ENCODE measurements around the gene IGF1R. TPM values are rescaled to one million over a fixed set of nuclear protein-coding genes. Genes with fewer than 3 reads are reported as not detected.
A peak's percentile ranks its signal among the peaks of the same experiment; 100 is the strongest.

IGF1R gene
- total and polyA plus RNA-seq, 2 of the 13 experiments (the other 11 are each of a cell fraction or from before 2014, with no cell fraction given) = 15.9 to 18.4 TPM

GRCh38 chr15:98734466-98735199, 86.3 kb downstream of the IGF1R start (continued):
- TF ChIP-seq ZHX1 (CRISPR knock-in tag; IDR thresholded peaks at IDR 0.05; ENCODE audit: low read depth) (no peak), CHD4 (IDR thresholded peaks at IDR 0.05; ENCODE audit: borderline replicate concordance, low read length) (no peak), HMG20A (CRISPR knock-in tag; IDR thresholded peaks at IDR 0.05; ENCODE audit: borderline replicate concordance) (peak; percentile 24; the same call in 1 of the 2 replicates), ZNF460 (CRISPR knock-in tag; IDR thresholded peaks at IDR 0.05; ENCODE audit: borderline replicate concordance) (no peak), CEBPG (CRISPR knock-in tag; IDR thresholded peaks at IDR 0.05) (peak; percentile 91), NR2F1 (CRISPR knock-in tag; IDR thresholded peaks at IDR 0.05) (no peak), ZNF576 (CRISPR knock-in tag; IDR thresholded peaks at IDR 0.05) (no peak), CENPT (CRISPR knock-in tag; IDR thresholded peaks at IDR 0.05; ENCODE audit: low read depth) (no peak), GATAD2A (CRISPR knock-in tag; IDR thresholded peaks at IDR 0.05) (peak; percentile 50), SYNCRIP (IDR thresholded peaks at IDR 0.05; ENCODE audit: insufficient read depth, low read depth, low read length) (no peak), SAP130 (CRISPR knock-in tag; IDR thresholded peaks at IDR 0.05; ENCODE audit: low read depth) (peak; percentile 64), ATF7 (IDR thresholded peaks at IDR 0.05) (no peak), ATF7 (CRISPR knock-in tag; IDR thresholded peaks at IDR 0.05) (no peak), JARID2 (CRISPR knock-in tag; IDR thresholded peaks at IDR 0.05; ENCODE audit: insufficient replicate concordance) (no peak), CCDC6 (CRISPR knock-in tag; IDR thresholded peaks at IDR 0.05) (no peak), ZNF362 (CRISPR knock-in tag; IDR thresholded peaks at IDR 0.05; ENCODE audit: borderline replicate concordance) (no peak), CREB1 (IDR thresholded peaks at IDR 0.05) (no peak), CREB1 (CRISPR knock-in tag; IDR thresholded peaks at IDR 0.05) (0 out of 2 replicates have a peak, but pooled peaks have one; percentile 50), ATF3 (CRISPR knock-in tag; IDR thresholded peaks at IDR 0.05) (no peak)
- TF ChIP-seq, protein P1, sequence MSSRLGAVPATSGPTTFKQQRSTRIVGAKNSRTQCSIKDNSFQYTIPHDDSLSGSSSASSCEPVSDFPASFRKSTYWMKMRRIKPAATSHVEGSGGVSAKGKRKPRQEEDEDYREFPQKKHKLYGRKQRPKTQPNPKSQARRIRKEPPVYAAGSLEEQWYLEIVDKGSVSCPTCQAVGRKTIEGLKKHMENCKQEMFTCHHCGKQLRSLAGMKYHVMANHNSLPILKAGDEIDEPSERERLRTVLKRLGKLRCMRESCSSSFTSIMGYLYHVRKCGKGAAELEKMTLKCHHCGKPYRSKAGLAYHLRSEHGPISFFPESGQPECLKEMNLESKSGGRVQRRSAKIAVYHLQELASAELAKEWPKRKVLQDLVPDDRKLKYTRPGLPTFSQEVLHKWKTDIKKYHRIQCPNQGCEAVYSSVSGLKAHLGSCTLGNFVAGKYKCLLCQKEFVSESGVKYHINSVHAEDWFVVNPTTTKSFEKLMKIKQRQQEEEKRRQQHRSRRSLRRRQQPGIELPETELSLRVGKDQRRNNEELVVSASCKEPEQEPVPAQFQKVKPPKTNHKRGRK (CRISPR knock-in tag; IDR thresholded peaks at IDR 0.05) = no peak
- TF ChIP-seq, protein P2, sequence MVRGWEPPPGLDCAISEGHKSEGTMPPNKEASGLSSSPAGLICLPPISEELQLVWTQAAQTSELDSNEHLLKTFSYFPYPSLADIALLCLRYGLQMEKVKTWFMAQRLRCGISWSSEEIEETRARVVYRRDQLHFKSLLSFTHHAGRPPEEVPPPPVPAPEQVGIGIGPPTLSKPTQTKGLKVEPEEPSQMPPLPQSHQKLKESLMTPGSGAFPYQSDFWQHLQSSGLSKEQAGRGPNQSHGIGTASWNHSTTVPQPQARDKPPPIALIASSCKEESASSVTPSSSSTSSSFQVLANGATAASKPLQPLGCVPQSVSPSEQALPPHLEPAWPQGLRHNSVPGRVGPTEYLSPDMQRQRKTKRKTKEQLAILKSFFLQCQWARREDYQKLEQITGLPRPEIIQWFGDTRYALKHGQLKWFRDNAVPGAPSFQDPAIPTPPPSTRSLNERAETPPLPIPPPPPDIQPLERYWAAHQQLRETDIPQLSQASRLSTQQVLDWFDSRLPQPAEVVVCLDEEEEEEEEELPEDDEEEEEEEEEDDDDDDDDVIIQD (CRISPR knock-in tag; IDR thresholded peaks at IDR 0.05; ENCODE audit: low read depth) = no peak
- TF ChIP-seq, protein P3, sequence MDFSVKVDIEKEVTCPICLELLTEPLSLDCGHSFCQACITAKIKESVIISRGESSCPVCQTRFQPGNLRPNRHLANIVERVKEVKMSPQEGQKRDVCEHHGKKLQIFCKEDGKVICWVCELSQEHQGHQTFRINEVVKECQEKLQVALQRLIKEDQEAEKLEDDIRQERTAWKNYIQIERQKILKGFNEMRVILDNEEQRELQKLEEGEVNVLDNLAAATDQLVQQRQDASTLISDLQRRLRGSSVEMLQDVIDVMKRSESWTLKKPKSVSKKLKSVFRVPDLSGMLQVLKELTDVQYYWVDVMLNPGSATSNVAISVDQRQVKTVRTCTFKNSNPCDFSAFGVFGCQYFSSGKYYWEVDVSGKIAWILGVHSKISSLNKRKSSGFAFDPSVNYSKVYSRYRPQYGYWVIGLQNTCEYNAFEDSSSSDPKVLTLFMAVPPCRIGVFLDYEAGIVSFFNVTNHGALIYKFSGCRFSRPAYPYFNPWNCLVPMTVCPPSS (IDR thresholded peaks at IDR 0.05) = no peak
